Left renal cortex interstitium (tissue), 4 donors: Measurements from ENCODE around the gene MYMX. TPM values are rescaled to one million over a fixed set of nuclear protein-coding genes. Genes with fewer than 3 reads are reported as not detected.
"Not testable (repeated sequence)": the region's sequence is repeated elsewhere in the genome, so short reads cannot be mapped to it uniquely, and the experiment has no call there.

Source experiments
- DNase-seq, 4 donors: peaks; one replicate each; pipeline ENCODE4 v3.0.0-alpha.2; 2013; ENCODE audit warnings: low read depth in 4 of 4, low spot score in 2 of 4, missing footprints in 1 of 4
- polyA plus RNA-seq, 4 donors: library from polyadenylated mRNA; unstranded; fragments of 120-200 nt; gene quantifications; one replicate each; pipeline ENCODE4 v1.2.1, GENCODE V29; 2013; ENCODE audit not compliant: insufficient read length in 4 of 4

Gene MYMX
- polyA plus RNA-seq, 4 donors = 0.38 to 1.0 (median 0.57) TPM

DNA sequence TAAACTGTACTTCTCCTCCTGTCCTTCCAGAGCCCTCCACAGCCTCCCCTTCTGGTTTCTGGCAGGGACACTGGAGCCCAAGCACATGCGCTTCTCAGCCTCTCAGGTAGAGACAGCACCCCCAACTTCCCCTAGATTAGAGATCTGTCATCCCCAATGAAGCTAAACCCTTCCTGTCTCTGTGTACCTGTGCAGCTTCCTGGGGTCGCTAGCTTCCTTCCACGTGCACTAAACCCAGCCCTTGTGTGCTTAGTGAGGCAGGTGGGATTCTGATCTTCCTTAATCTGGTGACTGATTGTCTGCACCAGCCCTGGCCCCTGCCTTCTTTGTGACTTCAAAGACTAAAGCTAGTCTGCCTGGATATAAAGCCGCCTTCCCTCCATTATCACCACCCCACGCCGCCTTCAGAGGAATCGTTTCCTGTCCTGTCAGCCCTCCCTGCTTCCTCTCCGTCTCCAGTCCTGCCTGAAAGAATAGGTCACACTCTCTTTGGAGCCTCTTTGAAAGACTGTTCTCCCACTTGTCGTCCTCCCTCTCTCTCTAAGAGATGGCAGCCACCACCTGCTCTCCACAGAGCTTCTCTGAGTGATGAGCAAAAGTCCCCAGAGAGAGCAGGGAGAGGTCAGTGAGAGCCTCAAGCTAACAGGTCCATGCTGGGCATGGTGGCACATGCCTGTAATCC lies 30.6 kb upstream of the MYMX start:
- DNase-seq = no peak

DNA sequence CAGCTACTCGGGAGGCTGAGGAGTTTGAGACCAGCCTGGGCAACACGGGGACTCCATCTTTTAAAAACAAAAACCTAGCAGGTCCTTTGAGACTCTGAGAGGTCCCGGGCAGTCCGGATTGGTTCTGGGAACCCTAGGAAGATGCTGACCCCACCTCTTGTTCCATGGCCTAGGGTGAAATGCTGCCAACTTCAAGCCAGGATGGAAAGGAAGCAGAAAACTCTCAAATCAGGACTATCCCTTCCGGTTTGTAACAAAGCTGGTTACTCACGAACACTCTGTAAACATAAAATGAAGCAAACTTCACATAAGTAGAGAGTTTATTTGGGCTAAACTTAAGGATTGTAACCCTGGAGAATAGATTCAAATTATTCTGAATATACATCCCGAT lies 30.1 kb upstream of the MYMX start:
- DNase-seq = no peak

DNA sequence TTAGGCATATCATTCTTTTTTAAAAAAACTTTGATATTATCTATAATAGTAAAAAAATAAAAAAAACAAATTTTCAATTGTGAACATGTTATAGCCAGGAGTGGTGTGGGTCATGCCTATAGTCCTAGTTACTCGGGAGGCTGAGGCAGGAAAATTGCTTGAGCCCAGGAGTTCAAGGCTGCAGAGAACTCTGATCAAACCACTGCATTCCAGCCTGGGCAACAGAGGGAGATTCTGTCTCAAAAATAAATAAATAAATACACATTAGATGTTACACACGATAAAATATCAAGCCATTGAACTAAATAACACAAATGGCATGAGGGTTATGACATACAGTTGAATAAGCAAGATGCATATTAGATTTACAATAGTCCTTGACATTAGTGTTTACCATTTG lies 27.9 kb upstream of the MYMX start:
- DNase-seq = no peak

DNA sequence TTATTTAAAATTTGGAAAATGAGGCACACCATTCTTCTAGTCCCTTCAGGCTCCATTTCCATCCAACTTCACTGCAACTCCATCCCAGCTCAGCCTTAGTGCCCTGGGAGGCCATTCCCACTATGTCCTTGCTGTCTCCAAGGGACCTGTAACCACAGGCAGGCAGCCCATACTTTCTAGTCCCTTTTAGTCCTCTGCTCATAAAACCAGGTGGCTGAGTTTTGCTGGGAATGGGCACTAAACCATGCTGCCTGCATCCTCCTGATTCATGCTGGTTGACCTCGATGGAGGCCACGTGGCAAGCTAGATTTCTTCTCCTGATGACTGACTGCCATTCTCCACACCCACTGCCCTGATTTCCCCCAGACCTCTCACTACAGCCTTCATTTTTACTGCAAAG lies 27.5 kb upstream of the MYMX start:
- no peak for DNase-seq

DNA sequence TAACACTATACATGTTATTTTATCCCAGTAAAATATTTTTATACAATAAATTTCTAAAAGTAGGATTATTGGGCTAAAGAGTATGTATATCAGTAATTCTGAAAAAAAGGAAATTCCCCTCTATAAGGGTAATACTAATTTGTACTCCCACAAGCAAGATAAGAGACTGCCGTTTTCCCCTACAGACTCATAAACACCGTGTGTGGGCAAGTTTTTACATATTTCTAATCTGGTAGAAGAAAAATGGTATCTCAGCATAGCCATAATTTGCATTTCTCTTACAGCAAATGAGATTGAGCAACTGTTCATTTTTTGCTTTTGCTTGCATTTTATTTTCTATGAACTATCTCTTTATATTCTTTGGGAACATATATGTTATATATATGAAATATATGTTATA lies 26.0 kb upstream of the MYMX start:
- DNase-seq = no peak

DNA sequence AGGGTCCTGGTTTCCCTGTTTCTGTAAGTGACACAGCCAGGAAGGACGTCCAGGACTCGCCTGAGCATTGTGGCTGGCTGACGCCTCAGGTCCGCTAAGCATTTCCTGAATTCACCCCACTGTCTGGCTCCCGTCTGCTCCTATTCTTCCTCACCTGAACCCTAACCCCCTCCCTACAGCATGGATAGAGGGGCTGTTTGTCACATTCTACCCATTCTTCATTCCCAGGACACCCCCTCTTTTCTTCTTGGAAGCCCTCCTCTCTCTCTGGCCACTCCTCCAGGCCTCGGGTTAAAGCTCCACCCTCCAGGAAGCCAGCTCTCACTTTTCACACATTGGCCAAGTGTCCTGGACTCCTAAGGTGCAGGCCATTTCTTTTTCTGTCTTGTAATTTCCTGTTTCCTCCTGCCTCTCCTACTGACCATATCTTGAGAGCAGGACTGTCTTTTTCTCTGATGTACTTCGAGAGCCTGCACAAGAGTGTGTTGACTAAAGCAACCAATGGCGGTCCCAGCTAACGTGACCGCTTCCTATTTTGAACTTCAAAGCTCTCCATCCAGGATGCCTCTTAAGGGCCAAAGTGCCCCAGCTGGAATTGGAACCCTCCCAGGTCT lies 24.2 kb upstream of the MYMX start:
- DNase-seq = no peak

DNA sequence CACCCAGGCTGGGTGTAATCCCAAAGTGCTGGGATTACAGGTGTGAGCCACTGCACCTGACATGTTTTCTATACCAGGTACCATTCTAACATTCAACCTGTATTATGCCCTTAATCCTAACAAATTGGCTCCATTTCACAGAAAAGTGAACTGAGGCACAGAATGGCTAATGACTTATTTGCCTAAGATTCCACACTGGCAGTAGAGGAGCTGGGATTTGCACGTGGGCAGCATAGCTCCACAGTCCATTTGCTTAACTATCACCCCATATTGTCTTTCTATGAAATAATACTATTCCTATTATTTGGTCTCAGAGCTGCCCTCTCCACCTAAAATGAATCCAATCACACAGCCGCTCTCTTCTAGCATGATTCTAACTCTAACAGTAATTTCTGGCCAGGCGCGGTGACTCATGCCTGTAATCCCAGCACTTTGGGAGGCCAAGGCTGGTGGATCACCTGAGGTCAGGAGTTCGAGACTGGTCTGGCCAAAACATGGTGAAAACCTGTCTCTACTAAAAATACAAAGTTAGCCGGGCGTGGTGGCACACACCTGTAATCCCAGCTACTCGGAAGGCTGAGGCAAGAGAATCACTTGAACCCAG lies 23.3 kb upstream of the MYMX start:
- no peak for DNase-seq

DNA sequence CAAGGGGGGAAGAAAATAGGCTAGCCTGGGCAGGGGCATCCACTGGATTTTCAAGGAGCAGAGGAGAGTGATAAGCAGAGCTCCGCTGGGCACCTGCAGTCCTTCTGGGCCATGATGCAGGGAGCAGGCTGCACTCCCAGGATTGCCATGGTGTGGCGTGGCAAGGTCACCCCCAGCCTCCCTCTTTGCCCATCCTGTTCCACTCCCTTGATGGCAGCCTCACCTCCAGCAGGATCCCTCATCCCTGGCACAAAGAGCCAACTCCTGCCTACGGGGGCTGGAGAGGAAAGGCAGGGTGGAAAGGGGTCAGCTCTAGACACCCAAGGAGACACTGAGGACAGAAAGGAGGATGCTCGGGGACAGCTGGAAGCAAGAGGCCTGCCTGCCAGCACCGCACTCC lies 22.4 kb upstream of the MYMX start:
- DNase-seq = no peak

DNA sequence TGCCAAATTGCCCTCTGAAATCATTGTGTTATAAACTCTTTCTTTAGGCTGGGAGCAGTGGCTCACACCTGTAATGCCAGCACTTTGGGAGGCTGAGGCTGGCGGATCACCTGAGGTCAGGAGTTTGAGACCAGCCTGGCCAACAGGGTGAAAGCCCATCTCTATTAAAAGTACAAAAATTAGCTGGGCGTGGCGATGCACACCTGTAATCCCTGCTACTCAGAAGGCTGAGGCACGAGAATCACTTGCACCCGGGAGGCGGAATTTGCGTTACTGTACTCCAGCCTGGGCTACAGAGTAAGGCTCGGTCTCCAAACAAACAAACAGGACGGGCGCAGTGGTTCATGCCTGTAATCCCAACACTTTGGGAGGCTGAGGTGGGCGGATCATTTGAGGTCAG lies 20.4 kb upstream of the MYMX start:
- not testable (repeated sequence) for DNase-seq

DNA sequence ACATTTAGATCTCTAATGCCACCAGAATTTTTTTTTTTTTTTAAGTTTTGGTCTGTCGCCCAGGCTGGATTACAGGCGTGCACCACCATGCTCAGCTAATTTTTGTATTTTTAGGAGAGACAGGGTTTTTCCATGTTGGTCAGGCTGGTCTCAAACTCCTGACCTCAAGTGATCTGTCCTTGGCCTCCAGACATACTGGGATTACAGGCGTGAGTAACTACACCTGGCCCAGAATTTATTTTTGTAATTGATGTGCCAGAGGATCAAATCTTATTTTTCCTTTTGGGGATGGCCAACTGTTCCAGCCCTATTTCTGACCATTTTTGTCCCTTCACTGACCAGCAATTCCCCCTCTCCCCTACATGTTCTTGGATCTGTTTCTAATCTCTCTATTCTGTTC lies 18.0 kb upstream of the MYMX start:
- no peak for DNase-seq

DNA sequence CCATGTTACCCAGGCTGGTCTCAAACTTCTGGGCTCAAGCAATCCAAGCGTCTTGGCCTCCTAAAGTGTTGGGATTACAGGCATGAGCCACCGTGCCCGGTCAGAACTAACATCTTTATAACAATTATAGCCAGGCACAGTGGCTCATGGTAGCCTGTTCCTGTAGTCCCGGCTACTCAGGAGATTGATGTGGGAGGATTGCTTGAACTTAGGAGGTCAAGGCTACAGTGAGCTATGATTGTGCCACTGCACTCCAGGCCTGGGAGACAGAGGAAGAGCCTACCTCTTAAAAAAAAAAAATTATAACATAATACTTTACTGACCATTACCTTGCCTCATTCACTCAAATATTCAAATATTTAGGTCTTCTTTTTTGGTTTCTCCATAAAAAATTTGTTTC lies 16.8 kb upstream of the MYMX start:
- no peak for DNase-seq

DNA sequence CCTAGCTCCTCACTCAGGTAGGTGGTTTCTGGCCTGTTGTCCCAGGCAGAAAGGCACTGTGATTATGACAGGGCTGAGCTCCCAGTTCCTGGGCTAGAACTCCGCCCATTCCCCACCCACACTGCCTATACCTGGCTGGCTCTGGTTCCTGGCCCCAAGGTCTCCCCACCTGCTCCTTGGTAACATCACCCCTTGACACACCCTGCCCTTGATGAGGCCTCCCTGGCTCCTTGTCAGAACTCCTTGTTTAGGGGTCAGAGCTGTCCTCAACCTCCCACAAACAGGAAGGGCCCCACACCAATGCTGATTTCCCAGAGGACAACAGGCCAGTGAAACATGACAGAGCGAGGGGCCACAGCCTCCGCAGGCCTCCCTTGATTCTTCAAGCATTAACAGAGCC lies 15.5 kb upstream of the MYMX start:
- DNase-seq = no peak

DNA sequence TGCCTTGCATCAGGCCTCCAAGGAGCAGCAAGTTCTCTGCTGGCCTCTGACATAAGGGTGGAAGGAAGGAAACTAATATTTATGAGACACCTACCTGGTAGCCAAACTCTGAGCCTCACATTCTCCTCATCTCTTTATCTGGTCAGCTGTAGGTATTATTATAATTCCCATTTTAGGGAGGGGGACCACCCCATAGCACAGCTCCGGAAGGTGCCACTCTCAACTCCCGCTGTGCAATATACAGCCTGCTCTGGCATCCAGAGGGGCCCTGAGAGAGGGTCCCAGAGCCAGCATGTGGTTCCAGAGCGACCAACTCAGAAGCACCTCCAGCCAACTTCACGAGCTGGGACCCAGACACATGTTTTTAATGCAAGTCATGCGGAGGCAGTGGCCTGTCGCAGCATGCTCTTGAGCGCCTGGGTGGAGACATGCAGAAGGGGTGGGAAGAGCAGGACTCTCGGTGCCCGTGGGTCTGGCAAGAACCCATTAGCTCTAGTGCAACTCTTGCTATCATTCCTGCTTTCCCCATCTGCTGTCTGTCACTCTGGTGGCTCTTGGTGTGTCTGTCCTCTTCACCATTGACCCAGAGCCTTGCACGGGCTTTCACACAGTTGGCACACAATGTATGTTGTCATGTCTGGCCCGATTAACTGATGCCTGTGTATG lies 15.0 kb upstream of the MYMX start:
- no peak for DNase-seq

DNA sequence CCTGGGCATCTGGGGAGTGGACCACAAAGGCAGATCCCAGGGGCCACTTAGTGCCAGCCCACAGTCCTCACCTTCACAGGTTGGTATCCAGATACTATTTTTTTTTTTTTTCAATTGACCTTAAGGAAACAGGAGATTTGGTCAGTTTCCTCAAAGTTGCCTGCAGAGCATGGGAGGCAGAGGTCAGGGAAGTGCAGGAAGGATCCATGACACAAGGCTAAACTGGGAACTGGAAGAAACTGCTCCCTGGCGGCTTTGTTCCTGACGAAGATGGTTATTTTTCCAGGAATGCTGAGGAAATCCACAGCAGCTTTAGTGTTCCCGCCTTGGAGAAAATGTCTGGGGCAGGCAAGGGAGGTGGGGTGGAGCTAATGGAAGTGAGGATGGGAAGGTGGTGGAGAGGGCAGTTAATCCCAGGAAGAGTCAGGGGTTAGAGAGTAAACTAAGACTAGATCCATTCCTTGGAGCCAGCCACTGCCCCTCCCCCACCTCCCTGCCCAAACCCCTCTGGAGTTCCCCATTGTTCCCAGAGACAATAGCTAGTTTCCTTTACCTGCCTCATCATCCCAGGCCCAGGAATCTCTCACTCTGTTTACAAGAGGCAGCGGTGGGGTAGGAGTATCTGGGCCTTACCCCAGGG lies 14.3 kb upstream of the MYMX start:
- DNase-seq = no peak

DNA sequence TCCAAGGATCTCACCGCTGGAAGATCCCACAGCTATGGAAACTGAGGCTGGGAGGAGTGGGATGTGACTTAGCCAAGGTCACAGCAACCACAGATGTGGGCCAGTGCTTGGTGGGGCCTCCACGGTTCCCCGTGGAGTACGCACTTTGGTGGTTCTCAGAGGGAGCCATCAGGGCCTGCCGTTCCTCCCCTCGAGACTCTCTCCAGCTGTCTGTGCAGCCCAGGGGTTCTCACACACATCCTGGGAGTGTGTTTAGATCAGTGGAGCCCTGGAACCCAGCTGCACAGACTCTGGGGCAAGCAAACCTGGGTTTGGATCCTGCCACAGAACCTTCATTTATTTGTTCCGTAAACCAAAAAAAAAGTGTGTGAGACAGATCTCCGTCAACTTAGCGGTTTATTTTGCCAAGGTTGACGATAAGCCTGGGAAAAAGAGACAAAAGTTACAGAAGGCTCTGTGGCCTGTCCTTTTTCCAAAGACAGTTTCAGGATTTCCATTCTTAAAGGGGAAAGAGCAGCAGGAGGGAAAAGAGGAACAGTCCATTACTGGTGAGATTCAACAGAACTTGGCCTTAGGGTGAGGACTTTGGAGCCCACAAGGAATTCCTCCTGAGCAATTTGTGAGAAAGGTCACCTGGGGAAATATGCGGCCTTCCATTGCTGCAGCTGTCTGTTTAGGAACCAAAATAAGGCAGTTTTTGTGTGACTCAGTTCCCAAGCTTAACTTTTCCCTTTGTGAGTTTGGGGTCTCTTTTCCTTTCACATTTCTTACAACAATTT lies 13.6 kb upstream of the MYMX start:
- DNase-seq = no peak

DNA sequence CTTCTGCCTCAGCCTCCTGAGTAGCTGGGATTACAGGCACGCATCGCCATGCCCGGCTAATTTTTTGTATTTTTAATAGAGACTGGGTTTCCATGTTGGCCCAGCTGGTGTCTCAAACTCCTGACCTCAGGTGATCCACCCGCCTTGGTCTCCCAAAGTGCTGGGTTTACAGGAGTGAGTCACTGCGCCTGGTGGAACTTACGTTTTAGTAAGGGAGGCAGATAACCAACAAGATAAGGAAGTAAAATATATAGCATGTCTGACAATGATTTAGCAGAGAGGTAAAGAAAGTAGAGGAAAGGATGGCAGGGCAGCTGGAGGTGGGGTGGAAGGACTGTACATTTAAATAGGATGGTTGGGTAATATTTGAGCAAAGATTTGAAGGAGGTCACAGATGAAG lies 12.8 kb upstream of the MYMX start:
- no peak for DNase-seq

DNA sequence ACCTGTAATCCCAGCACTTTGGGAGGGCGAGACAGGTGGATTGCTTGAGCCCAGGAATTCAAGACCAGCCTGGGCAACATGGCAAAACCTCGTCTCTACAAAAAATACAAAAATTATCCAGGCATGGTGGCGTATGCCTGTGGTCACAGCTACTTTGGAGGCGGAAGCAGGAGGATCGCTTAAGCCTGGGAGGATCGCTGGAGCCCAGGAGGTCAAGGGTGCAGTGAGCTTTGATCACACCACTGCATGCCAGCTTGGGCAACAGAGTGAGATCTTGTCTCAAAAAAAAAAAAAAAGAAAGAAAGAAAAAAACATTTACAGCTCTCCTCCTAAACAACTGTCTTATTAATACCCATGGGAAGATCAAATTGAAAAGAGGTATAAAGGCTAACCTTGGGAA lies 8.8 kb upstream of the MYMX start:
- DNase-seq = no peak

DNA sequence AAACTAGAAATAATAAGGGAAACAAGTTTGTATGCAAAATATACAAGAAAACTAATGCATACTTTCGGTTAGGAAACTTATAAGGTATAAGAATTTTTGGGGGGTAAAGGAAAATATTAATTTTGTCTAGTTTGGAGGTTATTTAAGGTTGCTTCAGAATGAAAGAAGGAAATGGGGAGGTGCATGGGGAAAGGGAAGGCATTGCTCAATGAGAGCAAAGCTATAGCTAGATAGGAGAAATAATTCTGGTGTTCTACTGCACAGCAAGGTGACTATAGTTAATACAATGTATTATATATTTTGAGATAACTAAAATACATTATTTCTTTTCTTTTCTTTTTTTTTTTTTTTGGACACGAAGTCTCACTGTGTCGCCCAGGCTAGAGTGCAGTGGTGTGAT lies 5.4 kb upstream of the MYMX start:
- DNase-seq = no peak

DNA sequence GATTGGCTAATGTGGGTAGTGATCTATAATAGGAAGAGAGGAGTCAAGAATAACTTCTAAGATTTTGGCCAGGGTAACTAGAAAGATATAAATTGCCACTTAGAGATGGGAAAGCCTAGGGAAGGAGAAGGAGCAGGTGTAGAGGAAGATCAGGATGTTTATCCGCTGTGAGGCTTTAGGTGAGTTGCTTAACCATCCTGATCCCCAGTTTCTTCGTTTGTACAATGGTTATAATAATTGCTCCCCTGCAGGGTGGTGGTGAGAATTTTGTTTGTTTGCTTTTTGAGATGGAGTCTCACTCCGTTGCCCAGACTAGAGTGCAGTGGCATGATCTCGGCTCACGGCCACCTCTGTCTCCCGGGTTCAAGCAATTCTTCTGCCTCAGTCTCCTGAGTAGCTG lies 2.4 kb upstream of the MYMX start:
- DNase-seq = no peak

DNA sequence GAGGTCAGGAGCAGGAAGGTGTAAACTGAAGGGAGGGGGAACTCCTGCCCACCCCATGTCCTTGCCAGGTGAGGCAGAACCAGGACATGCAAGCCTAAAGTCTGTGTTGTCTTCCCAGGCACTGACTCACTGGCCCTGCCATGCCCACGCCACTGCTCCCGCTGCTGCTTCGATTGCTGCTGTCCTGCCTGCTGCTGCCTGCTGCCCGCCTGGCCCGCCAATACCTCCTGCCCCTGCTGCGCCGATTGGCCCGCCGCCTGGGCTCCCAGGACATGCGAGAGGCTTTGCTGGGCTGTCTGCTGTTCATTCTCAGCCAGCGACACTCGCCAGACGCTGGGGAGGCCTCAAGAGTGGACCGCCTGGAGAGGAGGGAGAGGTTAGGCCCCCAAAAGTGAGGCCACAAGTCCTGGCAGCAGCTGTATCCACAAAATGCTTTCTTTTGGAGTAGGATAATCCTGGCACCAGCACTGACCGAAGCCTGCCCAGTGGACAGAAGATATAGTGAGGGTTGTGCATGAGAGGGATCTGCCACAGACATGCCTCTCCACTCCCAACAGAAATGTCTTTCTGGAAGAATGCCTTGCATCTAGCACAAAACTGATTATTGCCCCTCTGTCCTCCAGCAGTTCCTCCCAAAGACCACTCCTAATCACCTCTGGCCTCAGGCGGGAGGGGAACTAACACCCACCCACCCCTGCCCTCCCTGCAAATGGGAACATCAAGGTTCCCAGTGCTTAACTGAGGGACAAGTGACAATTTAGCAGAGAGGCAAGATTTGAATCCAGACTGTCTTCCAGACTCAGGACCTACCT lies 812 bp downstream of the MYMX start:
- DNase-seq = no peak
